HG02885 (cell line): ENCODE data around the gene PARD6A.

Experiments
- ATAC-seq: cut with Tn5 transposase; IDR thresholded peaks from one replicate; pipeline ENCODE4 v1.9.1; 2021; ENCODE audit warnings: mild to moderate bottlenecking; ENCODE audit not compliant: unreplicated experiment, poor library complexity

Gene PARD6A

GRCh38 chr16:67653128-67653788 is 7.5 kb upstream of the PARD6A start:
- ATAC-seq: no peak

GRCh38 chr16:67653789-67654402 is 6.9 kb upstream of the PARD6A start:
- no peak for ATAC-seq

- ATAC-seq: no peak
Measured at GRCh38 chr16:67654403-67654911, 6.3 kb upstream of the PARD6A start.

GRCh38 chr16:67655363-67655762 is 5.4 kb upstream of the PARD6A start:
- ATAC-seq: no peak

- no peak for ATAC-seq
Measured at GRCh38 chr16:67656344-67657016, 4.3 kb upstream of the PARD6A start.

GRCh38 chr16:67657017-67657608 is 3.6 kb upstream of the PARD6A start:
- ATAC-seq: no peak

- ATAC-seq: no peak
Measured at GRCh38 chr16:67657751-67658518, 2.8 kb upstream of the PARD6A start.

- no peak for ATAC-seq
Measured at GRCh38 chr16:67658849-67659674, 1.7 kb upstream of the PARD6A start.

- peak; percentile 63 for ATAC-seq
Measured at GRCh38 chr16:67659675-67660563, 841 bp upstream of the PARD6A start, which contains the start of gene ACD. ACD (minus strand) TSS chr16:67660260; CDS start chr16:67660220, 40 bp downstream.

GRCh38 chr16:67661101-67661761 is 471 bp downstream of the PARD6A start:
- ATAC-seq: no peak

GRCh38 chr16:67661886-67662652 is 1.3 kb downstream of the PARD6A start:
- ATAC-seq: no peak

- no peak for ATAC-seq
Measured at GRCh38 chr16:67662653-67663010, 1.9 kb downstream of the PARD6A start.

- ATAC-seq: no peak
Measured at GRCh38 chr16:67663151-67663876, 2.6 kb downstream of the PARD6A start.

GRCh38 chr16:67663877-67664222 is 3.1 kb downstream of the PARD6A start:
- no peak for ATAC-seq

GRCh38 chr16:67664258-67664657 is 3.5 kb downstream of the PARD6A start:
- ATAC-seq: no peak

GRCh38 chr16:67664871-67665270 is 4.1 kb downstream of the PARD6A start:
- ATAC-seq: no peak

- ATAC-seq: no peak
Measured at GRCh38 chr16:67665598-67665997, 4.8 kb downstream of the PARD6A start.
